GM12878 (cell line): ENCODE measurements around the gene TRIP11. TPM values are rescaled to one million over a fixed set of nuclear protein-coding genes. Genes with fewer than 3 reads are reported as not detected.

Source experiments
- ATAC-seq: fragments of 200-7000 bp; cut with Tn5 transposase; 3 replicates; pipeline ENCODE4 v1.9.1; 2020; ENCODE audit warnings: mild to moderate bottlenecking, moderate library complexity
- BruUV-seq: library from RNA; stranded (reverse); fragments of 400-500 nt; replicated peaks from 2 replicates; lab custom pipeline; 2021; lab: Mats Ljungman, UMichigan
- CTCF ChIA-PET: fragments of 300-600 bp; sonication (Branson Sonifier 250); formaldehyde crosslinking; extraction: SDS; loops from one replicate; lab custom pipeline; 2021; ENCODE audit warnings: inconsistent platforms; lab: Yijun Ruan, JAX
- POLR2A ChIA-PET: fragments of 350-600 bp; formaldehyde crosslinking; extraction: SDS; loops from one replicate; lab custom pipeline; 2021; ENCODE audit warnings: inconsistent platforms; lab: Charles Lee
- RAD21 ChIA-PET: fragments of 300-600 bp; sonication (Branson Sonifier 250); formaldehyde crosslinking; loops from one replicate; lab custom pipeline; 2023; ENCODE audit warnings: antibody characterized with exemption; ENCODE audit not compliant: unreplicated experiment; lab: Charles Lee
- SMC1A ChIA-PET: fragments of 300-600 bp; sonication (Branson Sonifier 250); formaldehyde crosslinking; loops from one replicate; lab custom pipeline; 2023; ENCODE audit not compliant: unreplicated experiment, uncharacterized antibody; lab: Charles Lee
- DNase-seq: peaks from one replicate; pipeline ENCODE4 v3.0.0-alpha.2; 2011; ENCODE audit warnings: low read depth, low spot score
- FAIRE-seq: peaks from 3 replicates; lab custom pipeline; 2011; peaks lifted over from hg19 to GRCh38; lab: Jason Lieb, UNC
- H2AFZ ChIP-seq: 2 replicates; pipeline ENCODE4 v1.6.0; 2011; ENCODE audit warnings: low read depth, low read length, control low read depth; ENCODE audit not compliant: control insufficient read depth
- H3K27ac ChIP-seq: 2 replicates; pipeline ENCODE4 v1.5.1; 2011; ENCODE audit warnings: control low read depth; ENCODE audit not compliant: control insufficient read depth, insufficient read depth
- H3K27me3 ChIP-seq, 2 experiments: replicated peaks in 1 of 2; 2 replicates each; pipeline versions ENCODE4 v1.6.0 to v1.6.1; 2011; ENCODE audit warnings: low read length in 1 of 2; ENCODE audit not compliant: control insufficient read depth in 2 of 2, insufficient read depth in 2 of 2
- H3K36me3 ChIP-seq, 2 experiments: 2 replicates each; pipeline ENCODE4 v1.5.1; 2011; ENCODE audit warnings: low read length in 1 of 2; ENCODE audit not compliant: control insufficient read depth in 2 of 2, insufficient read depth in 2 of 2
- H3K4me1 ChIP-seq: 2 replicates; pipeline ENCODE4 v1.6.1; 2011; ENCODE audit warnings: mild to moderate bottlenecking, low read length, moderate library complexity, mixed read lengths; ENCODE audit not compliant: control insufficient read depth, insufficient read depth
- H3K4me2 ChIP-seq: 2 replicates; pipeline ENCODE4 v1.6.0; 2011; ENCODE audit warnings: control low read depth; ENCODE audit not compliant: control insufficient read depth, insufficient read depth
- H3K4me3 ChIP-seq: fragments of 200-600 bp; sonication (generic); 2 replicates; pipeline ENCODE4 v1.5.1; 2016
- H3K79me2 ChIP-seq: 2 replicates; pipeline ENCODE4 v1.6.0; 2011; ENCODE audit warnings: low read length; ENCODE audit not compliant: control insufficient read depth, insufficient read depth
- H3K9ac ChIP-seq: 2 replicates; pipeline ENCODE4 v1.8.0; 2011; ENCODE audit warnings: low read length, control low read depth, mixed read lengths; ENCODE audit not compliant: control insufficient read depth, insufficient read depth
- H3K9me3 ChIP-seq: replicated peaks from 3 replicates; pipeline ENCODE4 v1.5.1; 2011; ENCODE audit warnings: mild to moderate bottlenecking, low read length; ENCODE audit not compliant: control insufficient read depth, insufficient read depth
- H4K20me1 ChIP-seq: 2 replicates; pipeline ENCODE4 v1.6.0; 2011; ENCODE audit not compliant: control insufficient read depth, insufficient read depth
- ASH2L ChIP-seq: fragments of 300-600, 200-600 bp; sonication (generic); IDR thresholded peaks from 2 replicates; pipeline ENCODE4 v1.6.1; 2017; ENCODE audit warnings: low read depth, mild to moderate bottlenecking, borderline replicate concordance
- CREB1 ChIP-seq: IDR thresholded peaks from 2 replicates; pipeline ENCODE4 v1.6.1; 2012; ENCODE audit warnings: low read depth, mild to moderate bottlenecking, inconsistent platforms
- EED ChIP-seq: sonication (generic); IDR thresholded peaks from 2 replicates; pipeline ENCODE4 v1.6.1; 2016; ENCODE audit warnings: antibody characterized with exemption, low read depth
- MTA2 ChIP-seq: fragments of 450-650 bp; IDR thresholded peaks from 2 replicates; pipeline ENCODE4 v1.6.1; 2016; ENCODE audit warnings: low read depth, mild to moderate bottlenecking, moderate library complexity
- NFXL1 ChIP-seq: fragments of 450-650 bp; IDR thresholded peaks from 2 replicates; pipeline ENCODE4 v1.6.1; 2017; ENCODE audit warnings: antibody characterized with exemption, mild to moderate bottlenecking, borderline replicate concordance
- RCOR1 ChIP-seq: conservative IDR thresholded peaks from 2 replicates; pipeline ENCODE4 v1.6.1; 2012; ENCODE audit warnings: low read depth, low read length, improper control_type of control experiment
- SMAD5 ChIP-seq: IDR thresholded peaks from 2 replicates; pipeline ENCODE4 v1.6.1; 2016; ENCODE audit warnings: antibody characterized with exemption, low read depth
- SUPT20H ChIP-seq: IDR thresholded peaks from 2 replicates; pipeline ENCODE4 v1.6.1; 2011; ENCODE audit warnings: low read depth, mild to moderate bottlenecking, low read length, moderate library complexity, borderline replicate concordance; ENCODE audit not compliant: control insufficient read depth
- WGBS: methylation state at CpG from one replicate; pipeline ENCODE4 v1.1.6; 2016; ENCODE audit warnings: low lambda C conversion rate; ENCODE audit not compliant: insufficient replicate concordance, insufficient coverage; ENCODE audit errors: missing lambda C conversion rate; 5-methylcytosine and 5-hydroxymethylcytosine counted together
- in situ Hi-C: fragments of 300-500 bp; cut with MboI; formaldehyde crosslinking; loops from 9 replicates; pipeline ENCODE4 v1.14.3; 2018; ENCODE audit warnings: mixed read lengths
- intact Hi-C: fragments of 100-400 bp; cut with micrococcal nuclease; formaldehyde crosslinking; loops from one replicate; pipeline ENCODE4 v1.14.2; 2022; ENCODE audit not compliant: unreplicated experiment
- polyA plus RNA-seq, 11 experiments: library from polyadenylated mRNA; depleted of rRNA in 4 of 11; unstranded in 6 of 11; stranded (reverse) in 5 of 11; fragments of >200 nt; fragmentation: Nextera tagmentation in 4 of 11; fragmentation: Illumina TruSeq in 1 of 11; extraction: Ambion mirVana in 4 of 11; extraction: Trizol in 1 of 11; gene quantifications; 1 replicate in 1 of 11; 2 replicates in 10 of 11; pipeline versions ENCODE4 v1.2.1 to v1.2.3, GENCODE V29; 2011 to 2016; ENCODE audit warnings: inconsistent platforms in 2 of 11, missing spikeins in 2 of 11, low read depth in 1 of 11
- total RNA-seq, 4 experiments: library from RNA; depleted of rRNA in 3 of 4; stranded (reverse); fragments of >200 nt in 3 of 4; fragmentation: Illumina TruSeq in 1 of 4; extraction: Trizol in 1 of 4; gene quantifications; 2 replicates each; pipeline versions ENCODE4 v1.2.1 to v1.2.3, GENCODE V29; 2013 to 2021
- TF ChIP-seq, protein P1 (sequence below): IDR thresholded peaks from 2 replicates; pipeline ENCODE4 v1.6.1; 2012; ENCODE audit warnings: improper control_type of control experiment, low read depth, low read length; ENCODE audit not compliant: insufficient replicate concordance
- TF ChIP-seq, protein P2 (sequence below): fragments of 450-650 bp; IDR thresholded peaks from 2 replicates; pipeline ENCODE4 v1.6.1; 2016; ENCODE audit warnings: mild to moderate bottlenecking, moderate library complexity, borderline replicate concordance
- TF ChIP-seq, protein P3 (sequence below): fragments of 450-650 bp; formaldehyde crosslinking; IDR thresholded peaks from 2 replicates; pipeline ENCODE4 v1.5.0; 2022; ENCODE audit warnings: mild to moderate bottlenecking, missing genetic modification characterization

Gene TRIP11
- total and polyA plus RNA-seq, 10 of the 15 experiments (the other 5 are each of a cell fraction or from before 2014, with no cell fraction given): 5.3 to 46.1 (median 19.9) TPM

DNA sequence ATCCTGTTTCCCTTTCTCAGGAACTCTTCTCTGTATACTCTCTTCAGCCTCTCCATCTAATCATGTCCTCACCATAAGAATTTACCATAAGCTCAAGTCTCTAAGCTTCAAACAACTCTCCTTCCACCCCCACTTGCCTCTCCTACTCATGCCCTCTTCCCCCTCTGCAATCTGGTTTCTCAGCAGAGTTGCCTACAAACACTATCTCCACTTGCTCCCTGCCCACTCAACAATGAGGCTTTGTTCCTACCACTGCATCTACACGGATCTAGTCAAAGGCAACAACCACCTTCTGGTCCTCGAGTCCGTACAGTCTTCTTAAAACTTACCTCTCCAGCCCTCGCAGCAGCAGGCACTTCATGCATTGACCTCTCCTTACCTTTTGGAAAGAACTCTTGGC is 75.1 kb downstream of the TRIP11 start:
- no peaks in the 10 kb centered on the region for H3K27me3 ChIP-seq
- DNase-seq (no peak), FAIRE-seq (peak; percentile 23), ATAC-seq (no peak)
- no TSS peak for BruUV-seq
- no peak overlapping the region for H3K4me2 ChIP-seq
- H4K20me1 ChIP-seq: no peaks in the 10 kb centered on the region
- intact Hi-C loops (no loop called here), in situ Hi-C loops (no loop called here)
- 99% methylated on average over 4 of the region's 4 CpGs for WGBS
- POLR2A ChIA-PET: interaction anchor here (0.6 kb wide), 1 partner anchor 147 kb away, joined by 3 read pairs; no protein-coding TSS in a partner anchor
- CTCF ChIA-PET: interaction anchor here (1.3 kb wide), 1 partner anchor 32 kb away, joined by 3 read pairs; no protein-coding TSS in a partner anchor
- H2AFZ ChIP-seq: no peak overlapping the region
- RAD21 ChIA-PET: no interaction called here
- peaks cover 0 to 5% of the 10 kb centered on the region in 2 experiments; a peak in 3 of 4 replicates for H3K36me3 ChIP-seq
- H3K9ac ChIP-seq: no peak overlapping the region
- no peaks in the 10 kb centered on the region for H3K4me1 ChIP-seq
- SMC1A ChIA-PET: interaction anchor here (0.5 to 1.3 kb wide), 2 partner anchors 10 to 515 kb away, joined by 4 to 5 read pairs; no protein-coding TSS in a partner anchor
- no peak overlapping the region for H3K4me3 ChIP-seq
- H3K27ac ChIP-seq: no peak overlapping the region
- H3K79me2 ChIP-seq: no peaks in the 10 kb centered on the region
- no peaks in the 10 kb centered on the region for H3K9me3 ChIP-seq
- TF ChIP-seq RCOR1 (no peak), MTA2 (no peak), SUPT20H (no peak), SMAD5 (no peak), ASH2L (no peak), NFXL1 (no peak), CREB1 (no peak), EED (no peak)
- TF ChIP-seq, protein P1, sequence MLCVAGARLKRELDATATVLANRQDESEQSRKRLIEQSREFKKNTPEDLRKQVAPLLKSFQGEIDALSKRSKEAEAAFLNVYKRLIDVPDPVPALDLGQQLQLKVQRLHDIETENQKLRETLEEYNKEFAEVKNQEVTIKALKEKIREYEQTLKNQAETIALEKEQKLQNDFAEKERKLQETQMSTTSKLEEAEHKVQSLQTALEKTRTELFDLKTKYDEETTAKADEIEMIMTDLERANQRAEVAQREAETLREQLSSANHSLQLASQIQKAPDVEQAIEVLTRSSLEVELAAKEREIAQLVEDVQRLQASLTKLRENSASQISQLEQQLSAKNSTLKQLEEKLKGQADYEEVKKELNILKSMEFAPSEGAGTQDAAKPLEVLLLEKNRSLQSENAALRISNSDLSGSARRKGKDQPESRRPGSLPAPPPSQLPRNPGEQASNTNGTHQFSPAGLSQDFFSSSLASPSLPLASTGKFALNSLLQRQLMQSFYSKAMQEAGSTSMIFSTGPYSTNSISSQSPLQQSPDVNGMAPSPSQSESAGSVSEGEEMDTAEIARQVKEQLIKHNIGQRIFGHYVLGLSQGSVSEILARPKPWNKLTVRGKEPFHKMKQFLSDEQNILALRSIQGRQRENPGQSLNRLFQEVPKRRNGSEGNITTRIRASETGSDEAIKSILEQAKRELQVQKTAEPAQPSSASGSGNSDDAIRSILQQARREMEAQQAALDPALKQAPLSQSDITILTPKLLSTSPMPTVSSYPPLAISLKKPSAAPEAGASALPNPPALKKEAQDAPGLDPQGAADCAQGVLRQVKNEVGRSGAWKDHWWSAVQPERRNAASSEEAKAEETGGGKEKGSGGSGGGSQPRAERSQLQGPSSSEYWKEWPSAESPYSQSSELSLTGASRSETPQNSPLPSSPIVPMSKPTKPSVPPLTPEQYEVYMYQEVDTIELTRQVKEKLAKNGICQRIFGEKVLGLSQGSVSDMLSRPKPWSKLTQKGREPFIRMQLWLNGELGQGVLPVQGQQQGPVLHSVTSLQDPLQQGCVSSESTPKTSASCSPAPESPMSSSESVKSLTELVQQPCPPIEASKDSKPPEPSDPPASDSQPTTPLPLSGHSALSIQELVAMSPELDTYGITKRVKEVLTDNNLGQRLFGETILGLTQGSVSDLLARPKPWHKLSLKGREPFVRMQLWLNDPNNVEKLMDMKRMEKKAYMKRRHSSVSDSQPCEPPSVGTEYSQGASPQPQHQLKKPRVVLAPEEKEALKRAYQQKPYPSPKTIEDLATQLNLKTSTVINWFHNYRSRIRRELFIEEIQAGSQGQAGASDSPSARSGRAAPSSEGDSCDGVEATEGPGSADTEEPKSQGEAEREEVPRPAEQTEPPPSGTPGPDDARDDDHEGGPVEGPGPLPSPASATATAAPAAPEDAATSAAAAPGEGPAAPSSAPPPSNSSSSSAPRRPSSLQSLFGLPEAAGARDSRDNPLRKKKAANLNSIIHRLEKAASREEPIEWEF: no peak
- TF ChIP-seq, protein P2, sequence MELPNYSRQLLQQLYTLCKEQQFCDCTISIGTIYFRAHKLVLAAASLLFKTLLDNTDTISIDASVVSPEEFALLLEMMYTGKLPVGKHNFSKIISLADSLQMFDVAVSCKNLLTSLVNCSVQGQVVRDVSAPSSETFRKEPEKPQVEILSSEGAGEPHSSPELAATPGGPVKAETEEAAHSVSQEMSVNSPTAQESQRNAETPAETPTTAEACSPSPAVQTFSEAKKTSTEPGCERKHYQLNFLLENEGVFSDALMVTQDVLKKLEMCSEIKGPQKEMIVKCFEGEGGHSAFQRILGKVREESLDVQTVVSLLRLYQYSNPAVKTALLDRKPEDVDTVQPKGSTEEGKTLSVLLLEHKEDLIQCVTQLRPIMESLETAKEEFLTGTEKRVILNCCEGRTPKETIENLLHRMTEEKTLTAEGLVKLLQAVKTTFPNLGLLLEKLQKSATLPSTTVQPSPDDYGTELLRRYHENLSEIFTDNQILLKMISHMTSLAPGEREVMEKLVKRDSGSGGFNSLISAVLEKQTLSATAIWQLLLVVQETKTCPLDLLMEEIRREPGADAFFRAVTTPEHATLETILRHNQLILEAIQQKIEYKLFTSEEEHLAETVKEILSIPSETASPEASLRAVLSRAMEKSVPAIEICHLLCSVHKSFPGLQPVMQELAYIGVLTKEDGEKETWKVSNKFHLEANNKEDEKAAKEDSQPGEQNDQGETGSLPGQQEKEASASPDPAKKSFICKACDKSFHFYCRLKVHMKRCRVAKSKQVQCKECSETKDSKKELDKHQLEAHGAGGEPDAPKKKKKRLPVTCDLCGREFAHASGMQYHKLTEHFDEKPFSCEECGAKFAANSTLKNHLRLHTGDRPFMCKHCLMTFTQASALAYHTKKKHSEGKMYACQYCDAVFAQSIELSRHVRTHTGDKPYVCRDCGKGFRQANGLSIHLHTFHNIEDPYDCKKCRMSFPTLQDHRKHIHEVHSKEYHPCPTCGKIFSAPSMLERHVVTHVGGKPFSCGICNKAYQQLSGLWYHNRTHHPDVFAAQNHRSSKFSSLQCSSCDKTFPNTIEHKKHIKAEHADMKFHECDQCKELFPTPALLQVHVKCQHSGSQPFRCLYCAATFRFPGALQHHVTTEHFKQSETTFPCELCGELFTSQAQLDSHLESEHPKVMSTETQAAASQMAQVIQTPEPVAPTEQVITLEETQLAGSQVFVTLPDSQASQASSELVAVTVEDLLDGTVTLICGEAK: no peak
- TF ChIP-seq, protein P3, sequence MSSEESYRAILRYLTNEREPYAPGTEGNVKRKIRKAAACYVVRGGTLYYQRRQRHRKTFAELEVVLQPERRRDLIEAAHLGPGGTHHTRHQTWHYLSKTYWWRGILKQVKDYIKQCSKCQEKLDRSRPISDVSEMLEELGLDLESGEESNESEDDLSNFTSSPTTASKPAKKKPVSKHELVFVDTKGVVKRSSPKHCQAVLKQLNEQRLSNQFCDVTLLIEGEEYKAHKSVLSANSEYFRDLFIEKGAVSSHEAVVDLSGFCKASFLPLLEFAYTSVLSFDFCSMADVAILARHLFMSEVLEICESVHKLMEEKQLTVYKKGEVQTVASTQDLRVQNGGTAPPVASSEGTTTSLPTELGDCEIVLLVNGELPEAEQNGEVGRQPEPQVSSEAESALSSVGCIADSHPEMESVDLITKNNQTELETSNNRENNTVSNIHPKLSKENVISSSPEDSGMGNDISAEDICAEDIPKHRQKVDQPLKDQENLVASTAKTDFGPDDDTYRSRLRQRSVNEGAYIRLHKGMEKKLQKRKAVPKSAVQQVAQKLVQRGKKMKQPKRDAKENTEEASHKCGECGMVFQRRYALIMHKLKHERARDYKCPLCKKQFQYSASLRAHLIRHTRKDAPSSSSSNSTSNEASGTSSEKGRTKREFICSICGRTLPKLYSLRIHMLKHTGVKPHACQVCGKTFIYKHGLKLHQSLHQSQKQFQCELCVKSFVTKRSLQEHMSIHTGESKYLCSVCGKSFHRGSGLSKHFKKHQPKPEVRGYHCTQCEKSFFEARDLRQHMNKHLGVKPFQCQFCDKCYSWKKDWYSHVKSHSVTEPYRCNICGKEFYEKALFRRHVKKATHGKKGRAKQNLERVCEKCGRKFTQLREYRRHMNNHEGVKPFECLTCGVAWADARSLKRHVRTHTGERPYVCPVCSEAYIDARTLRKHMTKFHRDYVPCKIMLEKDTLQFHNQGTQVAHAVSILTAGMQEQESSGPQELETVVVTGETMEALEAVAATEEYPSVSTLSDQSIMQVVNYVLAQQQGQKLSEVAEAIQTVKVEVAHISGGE (CRISPR knock-in tag): no peak
